RWPE2 (cell line): ENCODE measurements around the gene KPTN.
A peak's percentile ranks its signal among the peaks of the same experiment; 100 is the strongest.

Source experiments
- ATAC-seq: fragments of 200-7000 bp; cut with Tn5 transposase; 3 replicates; pipeline ENCODE4 v1.9.1; 2021; ENCODE audit warnings: low read depth
- DNase-seq: peaks from one replicate; pipeline ENCODE4 v3.0.0-alpha.2; 2020; ENCODE audit warnings: low spot score
- H3K27ac ChIP-seq: fragments of 450-650 bp; 2 replicates; pipeline ENCODE4 v1.5.1; 2017; ENCODE audit warnings: mild to moderate bottlenecking; ENCODE audit not compliant: poor library complexity, severe bottlenecking
- H3K27me3 ChIP-seq: fragments of 250-450 bp; sonication (Bioruptor Pico); 2 replicates; pipeline ENCODE4 v1.5.1; 2021; ENCODE audit warnings: mild to moderate bottlenecking, moderate library complexity; ENCODE audit not compliant: insufficient read depth, poor library complexity, severe bottlenecking
- H3K36me3 ChIP-seq: fragments of 250-450 bp; sonication (Bioruptor Pico); 2 replicates; pipeline ENCODE4 v1.5.1; 2020; ENCODE audit warnings: low read depth, mild to moderate bottlenecking, moderate library complexity
- H3K4me1 ChIP-seq: fragments of 250-450 bp; sonication (Bioruptor Pico); 2 replicates; pipeline ENCODE4 v1.5.1; 2021; ENCODE audit warnings: mild to moderate bottlenecking, moderate library complexity; ENCODE audit not compliant: insufficient read depth, poor library complexity, severe bottlenecking
- H3K4me3 ChIP-seq: fragments of 250-450 bp; sonication (Bioruptor Pico); 2 replicates; pipeline ENCODE4 v1.5.1; 2021; ENCODE audit warnings: mild to moderate bottlenecking, moderate library complexity; ENCODE audit not compliant: severe bottlenecking
- H3K9me3 ChIP-seq: fragments of 250-450 bp; sonication (Bioruptor Pico); 2 replicates; pipeline ENCODE4 v1.5.1; 2021; ENCODE audit warnings: mild to moderate bottlenecking, moderate library complexity; ENCODE audit not compliant: severe bottlenecking
- TF ChIP-seq, protein P1 (sequence below): fragments of 450-650 bp; IDR thresholded peaks from one replicate; pipeline ENCODE4 v1.5.1; 2017; ENCODE audit warnings: mild to moderate bottlenecking, moderate library complexity; ENCODE audit not compliant: poor library complexity, severe bottlenecking

The KPTN gene

DNA sequence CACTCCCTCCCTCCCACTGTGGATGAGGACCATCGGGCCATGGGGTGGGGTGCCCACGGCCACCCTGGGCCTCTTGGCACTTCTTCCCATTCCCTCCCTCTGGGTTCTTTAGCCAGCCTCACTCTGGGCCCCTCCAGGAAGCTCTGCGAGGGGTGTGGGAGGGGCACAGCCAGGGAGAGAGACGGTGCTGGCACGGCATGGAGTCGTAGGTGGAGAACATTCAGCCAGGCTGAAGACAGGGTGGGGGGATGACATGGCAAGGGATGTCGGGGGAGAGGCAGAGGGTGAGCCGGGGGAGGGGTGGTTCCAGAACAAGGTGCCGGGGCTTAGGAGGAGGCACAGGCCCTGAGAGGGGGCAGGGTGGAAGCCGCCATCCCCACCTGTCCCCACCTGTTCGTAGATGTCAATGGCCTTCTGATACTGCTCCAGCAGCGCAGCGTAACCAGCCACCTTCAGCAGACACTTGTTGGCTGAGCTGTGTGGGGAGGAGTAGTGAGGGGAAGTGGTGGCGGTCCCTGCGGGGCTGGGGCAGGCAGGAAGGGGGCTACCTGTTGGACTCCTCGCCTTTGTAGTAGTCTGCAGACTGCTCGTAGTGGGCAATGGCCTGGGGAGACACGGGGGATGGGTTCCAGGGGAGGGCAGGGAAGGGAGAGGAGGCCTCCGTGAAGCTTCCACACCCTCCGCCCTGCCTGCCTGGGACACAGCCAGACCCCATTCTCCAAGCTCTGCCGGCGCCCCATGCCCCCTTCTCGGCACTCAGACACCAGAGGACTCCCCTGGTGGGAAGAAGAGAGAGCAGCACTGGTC lies 8.8 kb upstream of the KPTN start:
- ATAC-seq (no peak), DNase-seq (no peak)
- H3K27me3 ChIP-seq = no peaks in the 10 kb centered on the region
- no peaks in the 10 kb centered on the region for H3K4me1 ChIP-seq
- no peak overlapping the region for H3K4me3 ChIP-seq
- peaks cover 16% of the 10 kb centered on the region for H3K36me3 ChIP-seq
- H3K9me3 ChIP-seq = no peaks in the 10 kb centered on the region
- TF ChIP-seq, protein P1, sequence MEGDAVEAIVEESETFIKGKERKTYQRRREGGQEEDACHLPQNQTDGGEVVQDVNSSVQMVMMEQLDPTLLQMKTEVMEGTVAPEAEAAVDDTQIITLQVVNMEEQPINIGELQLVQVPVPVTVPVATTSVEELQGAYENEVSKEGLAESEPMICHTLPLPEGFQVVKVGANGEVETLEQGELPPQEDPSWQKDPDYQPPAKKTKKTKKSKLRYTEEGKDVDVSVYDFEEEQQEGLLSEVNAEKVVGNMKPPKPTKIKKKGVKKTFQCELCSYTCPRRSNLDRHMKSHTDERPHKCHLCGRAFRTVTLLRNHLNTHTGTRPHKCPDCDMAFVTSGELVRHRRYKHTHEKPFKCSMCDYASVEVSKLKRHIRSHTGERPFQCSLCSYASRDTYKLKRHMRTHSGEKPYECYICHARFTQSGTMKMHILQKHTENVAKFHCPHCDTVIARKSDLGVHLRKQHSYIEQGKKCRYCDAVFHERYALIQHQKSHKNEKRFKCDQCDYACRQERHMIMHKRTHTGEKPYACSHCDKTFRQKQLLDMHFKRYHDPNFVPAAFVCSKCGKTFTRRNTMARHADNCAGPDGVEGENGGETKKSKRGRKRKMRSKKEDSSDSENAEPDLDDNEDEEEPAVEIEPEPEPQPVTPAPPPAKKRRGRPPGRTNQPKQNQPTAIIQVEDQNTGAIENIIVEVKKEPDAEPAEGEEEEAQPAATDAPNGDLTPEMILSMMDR = no peak
- H3K27ac ChIP-seq = no peak overlapping the region

DNA sequence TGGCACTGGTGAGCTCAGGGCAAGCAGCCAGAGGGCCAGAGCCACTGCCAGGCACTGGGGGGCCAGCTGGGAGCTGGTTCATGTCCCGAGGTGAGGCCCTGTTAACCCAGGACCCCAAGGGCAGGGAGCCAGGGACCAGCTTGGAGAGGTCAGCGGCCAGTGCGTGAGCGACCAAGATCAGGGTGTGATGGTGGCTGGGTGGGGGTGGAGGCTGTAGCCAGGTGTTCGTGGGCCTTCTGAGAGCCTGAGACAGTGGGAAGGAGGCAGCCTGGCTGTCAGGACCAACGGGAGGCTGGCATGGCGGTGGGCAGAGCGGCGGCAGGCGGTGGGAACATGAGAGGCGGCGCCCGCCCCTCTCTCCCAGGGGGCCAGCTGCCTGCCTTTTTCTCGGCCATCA lies 8.1 kb upstream of the KPTN start:
- no peak for ATAC-seq
- H3K36me3 ChIP-seq = peaks cover 16% of the 10 kb centered on the region
- peak; percentile 49 for DNase-seq
- H3K27me3 ChIP-seq = no peaks in the 10 kb centered on the region
- no peaks in the 10 kb centered on the region for H3K9me3 ChIP-seq
- TF ChIP-seq, protein P1 = no peak
- no peak overlapping the region for H3K4me3 ChIP-seq
- no peak overlapping the region for H3K27ac ChIP-seq
- H3K4me1 ChIP-seq = no peaks in the 10 kb centered on the region

- no peak for ATAC-seq
- Histone ChIP-seq H3K4me1 (no peaks in the 10 kb centered on the region), H3K36me3 (peaks cover 16% of the 10 kb centered on the region), H3K9me3 (no peaks in the 10 kb centered on the region), H3K27ac (no peak overlapping the region), H3K27me3 (no peaks in the 10 kb centered on the region), H3K4me3 (no peak overlapping the region)
- DNase-seq = peak; percentile 44
- TF ChIP-seq, protein P1 = no peak
These were observed 7.5 kb upstream of the KPTN start for GRCh38 chr19:47491358-47492136.

DNA sequence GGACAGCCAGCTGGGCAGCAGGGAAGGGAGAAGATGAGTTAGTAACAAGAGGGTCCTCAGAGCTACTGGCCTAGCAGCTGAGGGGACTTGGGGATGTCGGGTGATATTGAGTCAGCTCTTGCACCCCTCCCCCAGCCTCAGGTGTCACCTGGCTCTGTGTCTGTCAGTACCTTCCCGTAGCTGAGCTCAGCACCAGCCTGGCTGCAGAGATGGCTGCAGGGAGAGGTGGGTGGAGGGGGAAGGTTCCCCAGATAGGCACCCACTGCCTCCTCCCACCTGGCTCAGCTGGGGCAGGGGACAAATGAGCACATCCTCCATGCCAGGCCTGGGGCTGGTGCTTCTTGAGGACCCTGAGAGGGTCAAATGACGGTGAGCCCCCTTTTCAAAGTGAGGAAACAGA lies 6.8 kb upstream of the KPTN start:
- DNase-seq = no peak
- H3K4me3 ChIP-seq = no peak overlapping the region
- TF ChIP-seq, protein P1 = no peak
- H3K9me3 ChIP-seq = no peaks in the 10 kb centered on the region
- H3K36me3 ChIP-seq = peaks cover 16% of the 10 kb centered on the region
- H3K27me3 ChIP-seq = no peaks in the 10 kb centered on the region
- H3K27ac ChIP-seq = no peak overlapping the region
- no peaks in the 10 kb centered on the region for H3K4me1 ChIP-seq
- ATAC-seq = no peak
